GM23248 (cell line): ENCODE results near the gene PKNOX2. TPM values are rescaled to one million over a fixed set of nuclear protein-coding genes. Genes with fewer than 3 reads are reported as not detected.

Experiments used
- DNase-seq: peaks from one replicate; pipeline ENCODE4 v3.0.0-alpha.2; 2015
- H2AFZ ChIP-seq: fragments of 200-600 bp; sonication (generic); 2 replicates; pipeline ENCODE4 v1.6.1; 2016; ENCODE audit warnings: antibody characterized with exemption
- H3F3A ChIP-seq: fragments of 200-600 bp; sonication (generic); 2 replicates; pipeline ENCODE4 v1.6.1; 2016; ENCODE audit warnings: mild to moderate bottlenecking, antibody characterized with exemption, mixed run types; ENCODE audit not compliant: insufficient read depth
- H3K27ac ChIP-seq: fragments of 200-600 bp; sonication (generic); 2 replicates; pipeline ENCODE4 v1.5.1; 2016; ENCODE audit warnings: mild to moderate bottlenecking
- H3K27me3 ChIP-seq: fragments of 200-600 bp; sonication (generic); replicated peaks from 2 replicates; pipeline ENCODE4 v1.6.1; 2016; ENCODE audit warnings: mild to moderate bottlenecking; ENCODE audit not compliant: insufficient read depth
- H3K36me3 ChIP-seq: fragments of 200-600 bp; sonication (generic); 2 replicates; pipeline ENCODE4 v1.6.1; 2016; ENCODE audit warnings: low read depth, mild to moderate bottlenecking
- H3K4me1 ChIP-seq: fragments of 200-600 bp; sonication (generic); 2 replicates; pipeline ENCODE4 v1.6.1; 2016; ENCODE audit warnings: mild to moderate bottlenecking; ENCODE audit not compliant: insufficient read depth
- H3K4me2 ChIP-seq: fragments of 200-600 bp; sonication (generic); one replicate; pipeline ENCODE4 v1.6.1; 2016; ENCODE audit warnings: mild to moderate bottlenecking; ENCODE audit not compliant: unreplicated experiment
- H3K4me3 ChIP-seq: fragments of 200-600 bp; sonication (generic); 2 replicates; pipeline ENCODE4 v1.5.1; 2016; ENCODE audit warnings: mild to moderate bottlenecking
- H3K79me2 ChIP-seq: fragments of 200-600 bp; sonication (generic); 2 replicates; pipeline ENCODE4 v1.6.1; 2016; ENCODE audit warnings: mild to moderate bottlenecking; ENCODE audit not compliant: insufficient read depth
- H3K9ac ChIP-seq: fragments of 200-600 bp; sonication (generic); 2 replicates; pipeline ENCODE4 v1.6.1; 2016; ENCODE audit warnings: mild to moderate bottlenecking
- H3K9me2 ChIP-seq: fragments of 200-600 bp; sonication (generic); 2 replicates; pipeline ENCODE4 v1.6.1; 2016; ENCODE audit warnings: mixed run types, mild to moderate bottlenecking, moderate library complexity; ENCODE audit not compliant: insufficient read depth
- H3K9me3 ChIP-seq: fragments of 200-600 bp; sonication (generic); one replicate; pipeline ENCODE4 v1.6.1; 2017; ENCODE audit warnings: low read depth
- H4K20me1 ChIP-seq: fragments of 200-600 bp; sonication (generic); 2 replicates; pipeline ENCODE4 v1.6.0; 2016; ENCODE audit not compliant: insufficient read depth
- EZH2 ChIP-seq: fragments of 200-600 bp; sonication (generic); IDR thresholded peaks from 2 replicates; pipeline ENCODE4 v1.6.1; 2018; ENCODE audit warnings: antibody characterized with exemption, mild to moderate bottlenecking; ENCODE audit not compliant: insufficient read depth, poor library complexity, severe bottlenecking
- EZH2phosphoT487 ChIP-seq: fragments of 200-600 bp; sonication (generic); IDR thresholded peaks from 2 replicates; pipeline ENCODE4 v1.6.1; 2018; ENCODE audit warnings: antibody characterized with exemption, moderate library complexity, mild to moderate bottlenecking, low read depth; ENCODE audit not compliant: insufficient read depth
- WGBS, 2 experiments: methylation state at CpG; one replicate each; pipeline ENCODE4 v1.1.6; 2015 to 2017; ENCODE audit warnings: low lambda C conversion rate in 2 of 2, low coverage in 1 of 2; ENCODE audit errors: missing lambda C conversion rate in 2 of 2; 5-methylcytosine and 5-hydroxymethylcytosine counted together
- in situ Hi-C: fragments of 300-500 bp; cut with MboI; formaldehyde crosslinking; loops from 2 replicates; pipeline ENCODE4 v1.15.0; 2020
- polyA plus RNA-seq: library from polyadenylated mRNA; unstranded; fragments of >200 nt; fragmentation: Nextera tagmentation; extraction: Ambion mirVana; gene quantifications from 2 replicates; pipeline ENCODE4 v1.2.1, GENCODE V29; 2016
- total RNA-seq: library from RNA; depleted of rRNA; stranded (reverse); fragments of >200 nt; shearing (Covaris generic); gene quantifications from 2 replicates; pipeline ENCODE4 v1.2.3, GENCODE V29; 2014

Gene PKNOX2
- total and polyA plus RNA-seq, 2 experiments from 2014 or later, result 0.21 to 0.76 TPM

DNA sequence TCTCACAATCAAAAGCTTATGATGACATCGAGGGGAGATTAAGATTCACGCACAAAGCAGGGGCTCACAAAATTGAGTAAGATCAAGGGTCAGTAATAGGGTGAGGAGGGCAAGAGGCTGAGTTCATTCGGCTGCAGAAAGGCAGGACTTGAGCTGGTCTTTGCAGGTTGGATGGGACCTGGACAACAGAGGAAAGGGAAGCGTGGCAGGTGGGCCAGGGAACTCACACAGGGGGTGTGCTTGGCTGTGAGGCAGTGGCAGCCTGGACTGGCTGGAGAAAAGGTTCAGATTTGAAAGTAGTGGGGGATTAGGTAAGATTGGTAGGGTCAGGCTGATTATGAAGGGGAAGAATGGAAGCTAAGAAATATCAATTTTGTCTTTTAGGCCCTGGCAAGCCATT is 161.6 kb downstream of the PKNOX2 start:
- no peaks in the 10 kb centered on the region for H3K36me3 ChIP-seq
- WGBS, 2 experiments, result 59 to 63% methylated on average over 4 of the region's 4 CpGs
- no peaks in the 10 kb centered on the region for H3K4me1 ChIP-seq
- H3F3A ChIP-seq, result no peaks in the 10 kb centered on the region
- H4K20me1 ChIP-seq, result no peaks in the 10 kb centered on the region
- no peak overlapping the region for H3K4me3 ChIP-seq
- DNase-seq, result no peak
- no peak overlapping the region for H2AFZ ChIP-seq
- no peak overlapping the region for H3K27ac ChIP-seq
- H3K79me2 ChIP-seq, result no peaks in the 10 kb centered on the region
- peaks cover 57% of the 10 kb centered on the region; the same call in 1 of the 2 replicates for H3K27me3 ChIP-seq
- TF ChIP-seq EZH2phosphoT487, result no peak
- TF ChIP-seq EZH2, result no peak
- H3K9me3 ChIP-seq, result no peaks in the 10 kb centered on the region
- H3K4me2 ChIP-seq, result no peak overlapping the region
- H3K9ac ChIP-seq, result no peak overlapping the region
- in situ Hi-C loops, result no loop called here
- no peaks in the 10 kb centered on the region for H3K9me2 ChIP-seq

DNA sequence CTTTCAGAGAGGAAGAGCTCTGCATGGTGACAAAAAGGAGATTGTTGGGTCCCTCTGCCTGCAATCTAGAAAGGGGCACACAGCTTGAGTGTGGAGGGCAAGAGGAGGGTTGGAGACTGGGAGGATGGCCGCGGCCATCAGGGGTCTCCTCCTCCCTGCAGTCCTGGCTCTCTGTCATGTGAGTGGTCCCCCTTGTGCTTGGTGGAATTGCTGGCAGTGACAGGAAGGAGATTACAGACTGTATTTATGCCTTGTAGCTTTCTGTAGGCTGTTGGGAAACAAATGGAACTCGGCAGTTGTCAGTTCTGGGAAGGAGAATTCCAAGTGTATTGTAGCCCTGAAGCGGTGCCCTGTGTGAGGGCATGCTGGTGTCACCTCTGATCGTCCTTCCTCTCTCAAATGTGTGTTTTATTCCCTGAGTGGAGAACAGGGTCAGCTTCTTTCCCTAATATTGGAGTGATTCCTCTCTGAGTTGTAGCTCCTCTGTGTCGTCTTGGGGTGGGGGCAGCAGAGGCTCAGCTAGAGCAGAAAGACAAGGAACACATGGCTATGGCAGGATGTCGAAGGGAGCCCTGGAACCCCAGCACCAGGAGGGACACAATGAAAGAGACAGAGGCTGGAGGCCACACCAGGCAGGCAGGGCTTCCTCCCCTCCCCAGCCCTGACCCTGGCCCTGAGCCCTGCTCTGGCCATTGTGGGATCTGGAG is 163.1 kb downstream of the PKNOX2 start:
- Histone ChIP-seq H2AFZ (no peak overlapping the region), H3K9ac (no peak overlapping the region), H3K79me2 (no peaks in the 10 kb centered on the region), H3K9me2 (no peaks in the 10 kb centered on the region), H3K4me2 (no peak overlapping the region), H3K4me1 (no peaks in the 10 kb centered on the region), H3K4me3 (no peak overlapping the region), H3K27ac (no peak overlapping the region), H3K27me3 (peaks cover 44% of the 10 kb centered on the region; the same call in 1 of the 2 replicates), H3K36me3 (no peaks in the 10 kb centered on the region), H3F3A (no peaks in the 10 kb centered on the region), H3K9me3 (no peaks in the 10 kb centered on the region), H4K20me1 (no peaks in the 10 kb centered on the region)
- DNase-seq, result no peak
- WGBS, 2 experiments, result 61 to 67% methylated on average over 6 to 7 of the region's 7 CpGs
- in situ Hi-C loops, result no loop called here
- TF ChIP-seq EZH2phosphoT487, result no peak
- TF ChIP-seq EZH2, result no peak

DNA sequence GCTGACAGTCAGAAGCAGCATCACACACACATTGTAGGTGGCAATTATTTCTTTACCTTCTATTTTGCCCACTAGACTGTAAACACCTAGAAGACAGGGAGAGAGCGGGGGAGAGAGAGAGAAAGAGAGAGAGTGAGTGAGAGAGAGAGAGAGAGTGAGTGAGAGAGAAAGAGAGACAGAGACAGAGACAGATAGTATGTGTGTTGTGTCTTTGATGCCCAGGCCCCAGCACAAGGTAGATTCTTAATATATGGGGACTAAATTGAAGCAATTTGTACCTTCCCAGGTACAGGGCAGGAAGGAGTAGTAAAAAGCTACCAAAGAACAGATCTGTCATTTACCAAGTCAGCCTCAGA is 163.7 kb downstream of the PKNOX2 start:
- Histone ChIP-seq H3K27ac (no peak overlapping the region), H3K4me1 (no peaks in the 10 kb centered on the region), H3F3A (no peaks in the 10 kb centered on the region), H3K9me2 (no peaks in the 10 kb centered on the region), H3K9me3 (no peaks in the 10 kb centered on the region), H3K4me3 (no peak overlapping the region), H3K9ac (no peak overlapping the region), H3K27me3 (peaks cover 39% of the 10 kb centered on the region; the same call in 1 of the 2 replicates), H2AFZ (no peak overlapping the region), H3K4me2 (no peak overlapping the region), H4K20me1 (no peaks in the 10 kb centered on the region), H3K79me2 (no peaks in the 10 kb centered on the region), H3K36me3 (no peaks in the 10 kb centered on the region)
- TF ChIP-seq EZH2 (no peak), EZH2phosphoT487 (no peak)
- DNase-seq, result no peak
- in situ Hi-C loops, result no loop called here
- WGBS, 2 experiments, result 58 to 80% methylated on average over 1 of the region's 1 CpG

DNA sequence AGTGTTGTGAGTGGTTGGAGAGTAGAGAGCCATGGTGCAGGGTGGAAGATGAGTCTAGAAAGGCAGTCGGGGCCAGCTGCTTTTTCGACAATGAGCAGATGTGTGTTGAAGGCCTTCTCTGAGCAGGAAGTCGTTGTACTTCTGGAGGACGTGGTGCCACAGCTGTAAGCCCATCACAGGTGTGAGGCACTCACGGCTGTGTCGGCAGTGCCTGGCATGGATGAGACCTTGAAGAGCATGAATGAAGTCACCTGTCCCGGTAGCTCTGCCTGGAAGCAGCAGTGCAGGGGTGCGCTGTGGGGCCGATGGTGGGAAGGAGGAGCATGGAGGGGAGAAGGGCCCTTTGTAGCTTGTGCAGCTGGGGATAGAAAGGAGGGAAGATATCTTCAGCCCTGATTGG is 165.2 kb downstream of the PKNOX2 start:
- H3K4me2 ChIP-seq, result no peak overlapping the region
- DNase-seq, result no peak
- H3K36me3 ChIP-seq, result no peaks in the 10 kb centered on the region
- H3F3A ChIP-seq, result no peaks in the 10 kb centered on the region
- no peak overlapping the region for H3K27ac ChIP-seq
- H3K9me3 ChIP-seq, result no peaks in the 10 kb centered on the region
- no peak overlapping the region for H3K4me3 ChIP-seq
- TF ChIP-seq EZH2, result no peak
- TF ChIP-seq EZH2phosphoT487, result no peak
- no peaks in the 10 kb centered on the region for H3K9me2 ChIP-seq
- H3K4me1 ChIP-seq, result no peaks in the 10 kb centered on the region
- no peaks in the 10 kb centered on the region for H4K20me1 ChIP-seq
- in situ Hi-C loops, result no loop called here
- 53 to 59% methylated on average over 9 of the region's 9 CpGs for WGBS, 2 experiments
- H3K9ac ChIP-seq, result no peak overlapping the region
- H2AFZ ChIP-seq, result no peak overlapping the region
- no peaks in the 10 kb centered on the region for H3K79me2 ChIP-seq
- peaks cover 23% of the 10 kb centered on the region; the same call in 1 of the 2 replicates for H3K27me3 ChIP-seq
